Right renal cortex interstitium (tissue), 3 donors: Measurements from ENCODE around the gene GNG7. TPM values are rescaled to one million over a fixed set of nuclear protein-coding genes. Genes with fewer than 3 reads are reported as not detected.
"Not testable (repeated sequence)": the region's sequence is repeated elsewhere in the genome, so short reads cannot be mapped to it uniquely, and the experiment has no call there.

Experiments used
- DNase-seq, 3 donors: peaks; one replicate each; pipeline ENCODE4 v3.0.0-alpha.2; 2013; ENCODE audit warnings: low read depth in 3 of 3, low spot score in 2 of 3
- polyA plus RNA-seq, 3 donors: library from polyadenylated mRNA; unstranded; fragments of 120-200 nt; gene quantifications; one replicate each; pipeline ENCODE4 v1.2.1, GENCODE V29; 2013; ENCODE audit not compliant: insufficient read length in 3 of 3

GNG7 gene
- polyA plus RNA-seq, 3 donors, result 4.9 to 5.2 (median 5.0) TPM

GRCh38 chr19:2558543-2558942 is 144.0 kb downstream of the GNG7 start:
- DNase-seq, result no peak

GRCh38 chr19:2558131-2558530 is 144.4 kb downstream of the GNG7 start:
- not testable (repeated sequence) for DNase-seq

- DNase-seq, result no peak
Measured at GRCh38 chr19:2557093-2557440, 145.4 kb downstream of the GNG7 start.

- no peak for DNase-seq
Measured at GRCh38 chr19:2556221-2557092, 146.0 kb downstream of the GNG7 start.

- no peak for DNase-seq
Measured at GRCh38 chr19:2555422-2556220, 146.9 kb downstream of the GNG7 start.

- DNase-seq, result no peak
Measured at GRCh38 chr19:2554856-2555255, 147.6 kb downstream of the GNG7 start.

GRCh38 chr19:2553510-2553909 is 149.0 kb downstream of the GNG7 start:
- DNase-seq, result no peak

GRCh38 chr19:2552859-2553258 is 149.6 kb downstream of the GNG7 start:
- DNase-seq, result no peak

GRCh38 chr19:2551864-2552185 is 150.7 kb downstream of the GNG7 start:
- DNase-seq, result no peak

- no peak for DNase-seq
Measured at GRCh38 chr19:2551172-2551863, 151.2 kb downstream of the GNG7 start.

- no peak for DNase-seq
Measured at GRCh38 chr19:2550431-2551171, 151.9 kb downstream of the GNG7 start.

GRCh38 chr19:2549701-2550191 is 152.7 kb downstream of the GNG7 start:
- DNase-seq, result no peak

GRCh38 chr19:2548966-2549365 is 153.5 kb downstream of the GNG7 start:
- DNase-seq, result no peak

- no peak for DNase-seq
Measured at GRCh38 chr19:2547721-2548120, 154.8 kb downstream of the GNG7 start.

- DNase-seq, result no peak
Measured at GRCh38 chr19:2547033-2547680, 155.3 kb downstream of the GNG7 start.

GRCh38 chr19:2546128-2547032 is 156.1 kb downstream of the GNG7 start:
- DNase-seq, result no peak

GRCh38 chr19:2545416-2546127 is 156.9 kb downstream of the GNG7 start:
- DNase-seq, result not testable (repeated sequence)
